GM21390 (cell line): Measurements from ENCODE around the gene WDR36.

Experiments
- ATAC-seq: cut with Tn5 transposase; IDR thresholded peaks from one replicate; pipeline ENCODE4 v1.9.1; 2021; ENCODE audit not compliant: unreplicated experiment

WDR36 gene

DNA sequence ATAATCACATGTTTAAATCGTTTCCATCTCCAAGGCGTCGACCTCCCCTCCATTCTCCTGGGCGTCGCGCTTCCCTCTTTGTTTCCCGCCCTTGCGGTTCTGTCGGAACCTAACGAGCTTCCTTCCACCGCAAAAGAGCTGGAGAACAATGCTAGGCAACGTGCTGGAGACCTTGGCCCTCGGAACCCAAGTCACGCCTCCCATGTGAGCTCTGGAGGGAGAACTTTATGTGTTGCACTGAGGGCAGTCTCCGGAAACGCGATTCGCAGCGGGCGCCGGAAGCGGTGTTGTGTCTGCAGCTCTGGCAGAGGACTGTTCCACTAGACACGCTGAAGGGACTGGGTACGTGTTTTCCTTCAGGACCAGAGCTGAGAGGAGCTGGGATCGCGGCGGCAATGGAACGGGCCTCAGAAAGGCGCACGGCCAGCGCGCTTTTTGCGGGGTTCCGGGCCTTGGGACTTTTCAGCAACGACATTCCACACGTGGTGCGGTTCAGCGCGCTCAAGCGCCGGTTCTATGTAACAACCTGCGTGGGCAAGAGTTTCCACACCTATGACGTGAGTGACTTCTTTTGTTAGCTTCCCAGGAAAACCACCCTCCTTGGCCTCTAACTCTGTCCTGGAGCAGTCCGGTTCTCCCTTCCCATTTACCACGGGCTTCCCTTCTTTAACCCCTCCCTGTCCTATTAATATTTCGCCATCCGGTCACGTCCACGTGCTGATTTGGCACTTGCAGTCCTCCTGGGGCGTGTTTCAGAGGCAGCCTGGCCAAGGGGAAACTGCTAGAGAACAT lies at the start of gene WDR36:
Gene WDR36 (plus strand): TSS at position 287 of the 792 bp plus-strand sequence. CDS start 109 bp downstream, at position 396.
- ATAC-seq, result peak; percentile 89

- ATAC-seq, result no peak
Observed at GRCh38 chr5:111043712-111044506, 48.2 kb upstream of the WDR36 start.

DNA sequence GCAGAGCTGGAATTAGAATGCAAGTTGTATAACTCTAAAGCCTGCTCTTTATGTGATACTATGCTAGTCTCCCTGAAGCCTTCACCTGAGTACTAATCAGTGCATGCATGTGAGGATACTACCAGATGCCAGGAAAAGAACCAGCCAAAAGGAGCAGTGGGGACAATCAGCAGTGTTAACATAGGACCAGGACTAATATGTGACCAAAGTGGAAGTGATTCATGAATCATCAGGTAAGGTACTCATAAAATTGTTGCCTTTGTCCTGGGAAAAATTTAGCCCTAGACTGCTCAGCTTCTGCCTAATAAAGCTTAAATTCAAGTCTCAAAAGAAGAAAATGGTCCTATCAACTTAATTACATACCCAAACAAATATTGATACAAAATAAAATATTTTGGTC lies 34.1 kb upstream of the WDR36 start:
- no peak for ATAC-seq

DNA sequence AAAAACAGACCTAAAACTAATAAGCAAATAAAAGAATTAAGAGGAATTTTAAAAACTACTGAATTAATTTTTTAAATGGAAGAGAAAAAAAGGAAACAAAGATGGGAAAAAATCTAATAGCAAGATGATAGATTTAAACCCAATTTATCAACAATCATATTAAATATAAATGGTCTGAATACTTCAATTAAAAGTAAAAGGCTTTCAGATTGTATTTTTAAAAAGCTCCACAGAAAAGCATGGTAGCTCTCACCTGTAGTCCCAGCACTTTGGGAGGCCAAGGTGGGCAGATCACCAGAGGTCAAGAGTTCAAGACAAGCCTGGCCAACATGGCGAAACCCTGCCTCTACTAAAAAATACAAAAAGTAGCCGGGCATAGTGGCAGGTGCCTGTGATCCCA lies 32.0 kb upstream of the WDR36 start:
- ATAC-seq, result no peak

- ATAC-seq, result no peak
Observed at GRCh38 chr5:111061618-111062017, 30.5 kb upstream of the WDR36 start.

GRCh38 chr5:111063709-111064322 lies 28.3 kb upstream of the WDR36 start:
- ATAC-seq, result peak; percentile 79

DNA sequence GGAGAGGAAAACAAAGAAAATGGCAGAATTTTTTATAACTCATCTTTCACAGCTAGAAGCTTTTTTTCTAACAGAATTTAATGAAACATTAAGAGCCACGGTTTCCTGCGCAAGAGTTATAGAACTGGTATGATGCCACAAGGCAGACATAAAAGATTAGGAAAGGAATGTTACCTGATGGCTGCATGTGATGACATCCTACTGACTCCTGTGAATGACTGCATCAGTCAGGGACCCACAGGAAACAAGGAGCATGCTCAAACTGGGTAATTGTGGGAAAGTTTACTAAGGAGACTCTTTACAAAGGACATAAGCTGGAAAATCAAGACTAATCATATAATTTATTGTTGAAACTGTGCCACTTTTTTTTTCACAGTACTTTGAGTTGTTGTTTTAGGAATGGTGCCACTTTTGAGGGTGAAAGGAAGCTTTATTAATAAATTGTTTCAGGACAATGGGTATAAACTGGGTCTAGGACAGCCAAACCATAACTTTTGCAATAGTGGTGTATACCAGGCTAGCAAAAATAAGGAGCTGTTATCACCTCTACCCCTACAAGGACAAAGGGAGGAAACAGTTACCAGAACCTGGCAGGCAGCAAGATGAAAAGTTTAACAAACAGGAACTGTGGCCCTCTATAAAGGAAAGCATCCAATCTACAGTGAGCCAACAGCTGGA lies 25.7 kb upstream of the WDR36 start:
- ATAC-seq, result no peak

GRCh38 chr5:111068213-111068612 lies 23.9 kb upstream of the WDR36 start:
- no peak for ATAC-seq

DNA sequence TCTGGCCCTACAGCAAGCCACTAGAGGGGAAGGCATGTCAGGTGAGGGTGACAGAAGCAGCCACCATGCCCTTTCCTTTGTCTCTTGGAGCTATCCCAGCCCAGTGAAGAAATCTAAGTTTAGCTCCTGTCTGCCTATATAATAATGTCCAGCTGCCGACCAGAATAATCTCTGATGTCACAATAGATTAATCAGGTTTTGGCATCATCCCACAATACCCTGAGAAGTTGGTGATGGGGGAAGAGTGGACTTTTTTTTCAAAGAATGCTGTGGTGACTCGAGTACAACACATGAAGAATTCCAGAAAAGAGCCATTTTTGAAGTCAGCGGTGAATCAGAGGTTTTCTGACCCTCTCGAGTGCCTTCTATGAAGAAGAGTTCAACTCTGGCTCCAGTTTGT lies 22.3 kb upstream of the WDR36 start:
- ATAC-seq, result no peak

DNA sequence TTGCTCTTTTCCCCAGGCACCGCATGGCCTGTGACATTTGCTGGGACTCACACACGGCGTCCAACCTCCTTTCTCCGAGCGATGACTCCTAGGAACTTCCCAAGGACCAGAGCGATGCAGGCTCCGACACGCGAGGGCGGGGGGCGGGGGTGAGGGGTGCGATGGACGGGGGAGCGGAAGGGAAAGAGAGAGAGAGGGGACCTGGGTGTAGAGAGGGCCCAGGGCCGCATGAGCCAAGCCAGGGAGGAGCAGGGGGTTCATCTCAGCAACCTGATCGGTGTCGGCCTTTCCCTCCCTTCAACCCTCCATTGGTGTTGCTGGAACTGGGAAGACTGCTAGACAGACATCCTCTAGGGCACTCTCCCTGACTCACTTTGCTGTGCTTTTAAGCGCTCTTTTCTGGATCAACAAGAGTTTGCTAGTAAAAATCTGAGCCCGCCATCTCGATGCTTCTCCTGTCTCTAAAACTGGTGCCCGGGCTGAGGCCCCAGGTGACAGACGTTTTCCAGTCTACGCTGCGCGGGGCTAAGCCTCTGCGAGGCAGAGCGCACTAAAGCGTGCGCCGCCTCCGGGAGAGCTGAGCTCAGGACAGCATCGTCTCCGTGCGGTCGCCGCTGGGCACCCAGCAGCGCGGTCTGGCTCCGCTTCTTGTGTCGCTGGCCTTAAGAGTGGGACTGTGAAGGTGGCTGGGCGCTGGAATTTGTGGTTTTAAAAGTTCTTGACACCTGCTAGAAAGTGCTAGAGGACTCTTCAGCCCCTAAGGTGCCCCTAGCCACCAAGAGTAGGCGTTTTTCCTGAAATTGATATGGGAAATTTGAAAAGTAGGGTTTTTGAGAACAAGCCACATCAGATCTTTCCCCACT lies 21.6 kb upstream of the WDR36 start:
- no peak for ATAC-seq

GRCh38 chr5:111071413-111071812 lies 20.7 kb upstream of the WDR36 start, which contains the start of gene TSLP:
TSLP (plus strand) TSS chr5:111071713; CDS start chr5:111071891, 178 bp downstream.
- no peak for ATAC-seq

DNA sequence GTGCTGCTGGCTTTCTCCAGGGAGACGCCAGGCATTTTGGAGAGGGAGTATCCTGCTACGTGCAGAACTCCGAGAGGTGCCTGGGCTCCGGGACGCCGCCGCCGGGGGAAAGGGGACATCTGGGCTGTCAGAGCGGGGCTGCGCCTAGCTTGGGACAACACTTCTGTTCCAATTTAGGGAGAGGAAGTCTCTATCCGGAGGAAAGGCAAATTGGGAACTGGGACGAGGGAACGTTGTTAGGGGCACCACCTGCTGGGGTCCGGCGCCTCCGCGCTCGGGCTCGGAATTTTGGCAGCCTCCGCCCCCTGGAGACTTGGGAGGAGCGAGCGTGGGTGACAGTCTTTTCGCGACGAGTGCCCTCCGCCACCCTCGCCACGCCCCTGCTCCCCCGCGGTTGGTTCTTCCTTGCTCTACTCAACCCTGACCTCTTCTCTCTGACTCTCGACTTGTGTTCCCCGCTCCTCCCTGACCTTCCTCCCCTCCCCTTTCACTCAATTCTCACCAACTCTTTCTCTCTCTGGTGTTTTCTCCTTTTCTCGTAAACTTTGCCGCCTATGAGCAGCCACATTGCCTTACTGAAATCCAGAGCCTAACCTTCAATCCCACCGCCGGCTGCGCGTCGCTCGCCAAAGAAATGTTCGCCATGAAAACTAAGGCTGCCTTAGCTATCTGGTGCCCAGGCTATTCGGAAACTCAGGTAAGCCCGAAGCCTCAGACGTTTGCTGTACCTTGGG lies 19.0 kb upstream of the WDR36 start:
- ATAC-seq, result peak; percentile 71

DNA sequence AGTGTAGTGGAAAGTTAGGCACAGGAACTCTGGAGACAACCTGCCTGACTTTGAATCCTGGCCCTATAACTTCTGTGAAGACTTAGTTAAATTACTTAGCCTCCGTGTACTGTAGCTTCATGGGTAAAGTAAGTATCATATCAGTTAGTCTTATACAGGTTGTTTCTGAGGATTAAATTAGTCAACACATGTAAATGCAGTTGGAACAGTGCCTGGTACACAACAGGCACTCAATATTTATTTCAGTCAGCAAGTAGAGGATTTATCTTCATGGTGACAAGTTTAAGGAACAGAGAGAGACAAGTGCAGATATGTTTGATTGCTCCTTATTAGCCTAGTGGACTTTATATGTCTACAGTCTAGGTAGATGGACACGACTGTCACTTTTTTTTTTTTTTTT lies 17.9 kb upstream of the WDR36 start:
- no peak for ATAC-seq

DNA sequence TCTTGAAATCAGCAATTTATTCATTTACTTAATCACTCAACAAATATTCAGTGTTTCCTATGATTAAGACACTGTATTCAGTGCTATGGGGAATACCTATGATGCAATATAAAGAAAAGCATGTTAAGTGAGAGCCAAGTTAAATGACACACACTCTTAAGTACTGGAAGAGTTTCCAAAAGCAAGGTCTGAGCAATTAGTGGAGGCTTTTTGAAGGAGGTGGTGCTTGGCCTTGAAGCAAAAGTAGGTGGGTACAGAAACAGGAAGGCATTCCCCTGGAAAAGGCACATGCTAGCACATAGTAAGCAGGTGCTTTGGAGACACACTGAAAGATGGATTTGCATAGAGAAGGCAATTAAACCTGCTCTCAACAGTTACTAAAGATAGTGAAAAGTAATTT lies 16.6 kb upstream of the WDR36 start:
- no peak for ATAC-seq

GRCh38 chr5:111076091-111076490 lies 16.1 kb upstream of the WDR36 start:
- ATAC-seq, result no peak

- no peak for ATAC-seq
Observed at GRCh38 chr5:111077678-111078077, 14.5 kb upstream of the WDR36 start.

GRCh38 chr5:111079846-111080245 lies 12.3 kb upstream of the WDR36 start:
- ATAC-seq, result no peak

GRCh38 chr5:111083323-111083722 lies 8.8 kb upstream of the WDR36 start:
- peak; percentile 67 for ATAC-seq

DNA sequence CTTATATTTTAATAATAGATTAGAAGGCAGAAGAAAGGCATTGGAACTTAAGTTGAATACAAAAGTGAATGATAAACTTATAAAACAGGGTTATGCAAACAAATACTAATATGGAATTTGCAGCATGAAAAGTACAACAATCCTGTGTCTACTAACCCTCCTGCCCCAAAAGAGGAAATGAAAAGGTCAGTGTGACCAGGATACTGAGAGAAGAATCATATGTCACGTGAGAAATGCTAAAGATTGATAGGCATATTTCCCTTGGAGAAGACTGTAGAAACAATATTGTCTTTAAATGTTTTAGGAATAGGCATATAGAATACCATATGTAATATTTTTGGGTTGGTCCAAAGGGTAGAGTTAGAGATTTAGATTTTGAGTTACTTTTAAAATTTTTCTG lies 3.8 kb downstream of the WDR36 start:
- ATAC-seq, result no peak
